NCI-H2196 treated with DMSO at 0.1 percent for 48 hours (cell line): ENCODE measurements around the gene MFN2.

ENCODE experiments used
- DNase-seq: peaks from one replicate; lab custom pipeline; 2025; ENCODE audit not compliant: unreplicated experiment; lab: John Stamatoyannopoulos, UW

The MFN2 gene

DNA sequence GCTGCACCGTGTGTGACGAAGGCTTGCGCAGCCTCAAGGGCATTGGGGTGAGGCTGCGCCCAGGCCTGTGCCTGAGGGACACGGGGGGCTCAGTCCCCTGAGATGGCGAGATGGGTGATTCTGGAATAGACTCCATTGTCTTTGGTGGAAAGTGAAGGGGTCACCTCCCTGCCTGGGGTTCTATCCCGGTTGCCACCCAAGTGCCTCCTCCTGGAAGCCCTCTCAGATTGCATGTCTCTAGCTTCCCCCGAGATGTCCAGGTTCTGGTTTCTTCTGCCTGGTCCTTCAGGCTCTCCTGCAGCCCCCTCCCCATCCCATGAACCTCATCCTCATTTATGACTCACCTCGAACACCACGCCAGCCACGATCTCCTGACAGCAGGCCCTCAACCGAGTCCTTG, 22.3 kb upstream of the MFN2 start:
- no peak for DNase-seq

GRCh38 chr1:11960276-11960675, 20.0 kb upstream of the MFN2 start:
- no peak for DNase-seq

DNA sequence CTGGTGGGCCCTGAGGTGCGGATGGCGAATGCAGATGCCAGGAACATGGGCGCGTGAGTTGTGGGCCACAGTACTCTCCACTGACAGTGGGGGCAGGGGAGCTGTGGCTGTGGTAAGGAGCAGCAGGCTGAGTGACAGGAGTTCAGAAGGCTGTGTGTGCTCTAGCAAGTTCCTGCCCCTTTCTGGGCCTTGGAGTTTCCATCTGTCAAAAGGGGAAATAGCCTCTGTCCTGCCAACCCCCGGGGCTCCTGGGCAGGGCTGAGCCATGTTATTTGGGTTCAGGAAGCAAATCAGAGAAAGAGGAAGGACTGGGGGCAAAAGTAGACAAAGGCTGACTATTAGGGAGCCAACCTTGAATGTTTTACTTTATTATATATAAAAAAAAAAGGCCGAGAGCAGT, 19.5 kb upstream of the MFN2 start:
- DNase-seq: no peak

- DNase-seq: no peak
Observed at GRCh38 chr1:11961230-11961629, 19.0 kb upstream of the MFN2 start.

DNA sequence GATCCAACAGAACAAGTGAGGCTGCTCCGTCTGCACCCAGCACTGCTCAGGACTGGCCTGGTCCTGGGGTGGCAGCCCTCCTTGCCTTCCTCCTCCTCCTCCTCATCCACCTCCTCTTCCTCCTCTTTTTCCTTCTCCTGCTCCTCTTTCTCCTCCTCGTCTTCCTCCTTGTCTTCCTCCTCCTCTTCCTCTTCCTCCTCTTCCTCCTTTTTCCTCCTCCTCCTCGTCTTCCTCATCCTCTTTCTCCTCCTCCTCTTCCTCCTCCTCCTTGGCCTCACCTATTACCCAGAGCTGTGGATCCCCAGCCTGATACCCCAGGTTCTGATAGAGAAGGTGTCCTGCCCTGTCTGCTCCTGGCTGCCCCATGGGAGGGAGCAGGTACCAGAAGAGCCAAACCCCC, 16.6 kb upstream of the MFN2 start:
- DNase-seq: no peak

- no peak for DNase-seq
Observed at GRCh38 chr1:11964656-11965055, 15.6 kb upstream of the MFN2 start.

DNA sequence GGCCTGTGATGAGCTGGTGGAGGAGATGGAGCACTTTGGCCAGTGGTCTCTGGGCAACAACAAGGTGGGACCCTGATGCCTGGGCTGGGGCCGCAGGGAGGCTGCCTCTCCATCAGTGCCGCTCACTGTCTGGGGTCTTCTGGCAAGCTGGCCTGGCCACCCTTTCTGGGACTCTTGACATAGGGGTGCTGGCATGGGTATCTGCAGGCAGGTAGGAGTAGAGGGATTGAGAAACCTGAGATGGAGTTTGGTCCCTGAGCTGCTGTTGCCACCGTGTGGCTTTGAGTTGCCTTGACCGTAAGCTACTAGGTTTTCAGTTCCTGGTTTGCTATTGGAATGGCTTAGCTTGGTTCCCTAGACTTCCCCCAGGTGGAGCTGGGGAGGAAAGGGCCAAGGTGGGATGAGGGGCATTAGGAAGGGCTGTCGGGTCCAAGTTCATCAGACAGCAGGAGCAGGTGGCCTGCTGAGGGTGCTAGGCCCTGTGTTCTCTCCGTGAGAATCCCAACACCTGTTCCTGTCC, 13.2 kb upstream of the MFN2 start:
- peak; percentile 85 for DNase-seq

DNA sequence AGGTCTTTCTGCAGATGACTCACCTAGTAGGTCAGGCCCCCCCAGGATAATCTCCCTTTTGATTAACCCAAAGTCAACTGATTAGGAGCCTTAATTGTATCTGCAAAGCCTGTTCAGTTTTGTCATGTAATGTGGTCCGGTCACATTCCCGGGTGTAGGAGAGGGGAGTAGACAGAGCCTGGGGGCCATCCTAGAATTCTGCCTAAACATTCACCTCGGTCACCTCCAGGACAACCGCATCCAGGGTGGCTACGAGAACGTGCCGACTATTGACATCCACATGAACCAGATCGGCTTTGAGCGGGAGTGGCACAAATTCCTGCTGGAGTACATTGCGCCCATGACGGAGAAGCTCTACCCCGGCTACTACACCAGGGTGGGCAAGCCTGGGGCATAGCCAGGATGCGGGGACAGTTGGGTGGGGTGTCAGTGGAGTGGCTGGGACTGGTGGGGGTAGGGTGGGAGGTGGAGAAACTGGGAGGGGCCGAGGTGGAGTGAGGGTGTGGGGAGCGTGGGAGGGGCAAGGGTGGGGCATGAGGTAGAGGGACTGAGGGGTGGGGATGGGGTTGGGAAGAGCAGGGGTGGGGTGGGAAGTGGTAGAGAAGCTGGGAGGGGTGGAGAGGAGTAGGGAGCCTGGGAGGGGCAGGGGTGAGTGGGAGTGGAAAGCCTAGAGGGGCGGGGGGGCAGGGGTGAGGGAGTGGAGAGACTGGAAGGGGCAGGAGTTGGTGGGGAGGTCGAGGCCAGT, 9.6 kb upstream of the MFN2 start:
- no peak for DNase-seq

DNA sequence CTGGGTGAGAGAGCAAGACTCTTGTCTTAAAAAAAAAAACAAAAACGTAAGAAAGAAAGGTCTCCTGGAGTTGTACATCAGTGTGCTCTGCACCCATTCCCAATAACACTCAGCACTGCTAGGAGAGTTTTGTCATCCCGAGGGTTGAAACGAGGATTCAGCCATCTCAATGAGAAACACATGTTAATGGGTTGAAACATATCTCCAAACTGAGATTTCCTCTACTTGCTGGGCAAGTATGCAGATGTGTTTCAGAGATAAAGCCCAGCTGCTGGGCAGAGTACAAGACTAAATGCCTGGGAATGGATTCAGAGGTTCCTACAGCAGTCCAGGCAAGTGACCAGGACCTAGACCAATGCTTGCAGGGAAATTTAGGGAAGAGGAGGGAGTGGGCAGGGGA, 2.6 kb upstream of the MFN2 start:
- no peak for DNase-seq

GRCh38 chr1:11978301-11978700, 1.9 kb upstream of the MFN2 start:
- DNase-seq: no peak

- peak; percentile 88 for DNase-seq
Observed at GRCh38 chr1:11979028-11979850, 1.0 kb upstream of the MFN2 start.

DNA sequence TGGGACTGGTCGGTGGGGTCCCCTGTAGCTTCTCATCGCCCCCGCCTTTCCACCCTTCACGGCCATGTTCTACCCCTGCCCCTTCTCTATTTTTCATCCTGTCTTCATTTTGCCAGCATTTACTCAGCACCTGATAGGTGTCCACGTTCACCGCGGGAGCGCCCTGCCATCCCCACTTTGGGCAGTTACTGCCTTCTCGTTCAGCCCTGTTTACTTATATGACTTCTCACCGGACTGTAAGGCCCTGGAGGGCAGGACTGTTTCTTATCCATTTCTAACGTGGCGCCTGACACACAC, 380 bp downstream of the MFN2 start:
- no peak for DNase-seq

DNA sequence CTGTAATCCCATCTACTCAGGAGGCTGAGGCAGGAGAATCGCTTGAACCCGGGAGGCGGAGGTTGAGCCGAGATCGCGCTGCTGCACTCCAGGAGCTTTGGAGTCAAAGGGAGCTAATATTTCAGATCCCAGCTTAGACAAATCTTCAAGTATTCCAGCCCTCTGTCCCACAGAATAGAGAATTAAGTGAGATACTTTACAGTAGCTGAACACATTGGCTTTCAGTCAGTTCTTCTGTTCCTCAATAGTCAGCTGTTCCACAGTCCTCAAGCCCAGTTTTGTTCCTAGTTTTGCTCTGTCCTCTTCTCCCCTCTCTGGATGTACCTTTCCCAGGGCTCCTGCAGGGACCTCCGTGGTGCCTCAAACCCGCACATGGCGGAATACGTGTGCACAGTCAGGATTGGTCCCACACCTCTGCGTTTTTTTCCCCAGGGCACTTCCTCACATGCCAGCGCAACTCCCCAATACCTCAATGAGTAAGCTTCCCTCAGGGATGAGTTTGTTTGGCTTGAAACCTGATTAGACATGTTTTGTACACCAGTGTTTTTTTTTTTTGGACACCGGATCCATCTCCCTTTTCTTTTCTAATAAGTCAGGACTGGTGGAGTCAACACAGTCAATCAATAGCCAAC, 1.2 kb downstream of the MFN2 start:
- no peak for DNase-seq

DNA sequence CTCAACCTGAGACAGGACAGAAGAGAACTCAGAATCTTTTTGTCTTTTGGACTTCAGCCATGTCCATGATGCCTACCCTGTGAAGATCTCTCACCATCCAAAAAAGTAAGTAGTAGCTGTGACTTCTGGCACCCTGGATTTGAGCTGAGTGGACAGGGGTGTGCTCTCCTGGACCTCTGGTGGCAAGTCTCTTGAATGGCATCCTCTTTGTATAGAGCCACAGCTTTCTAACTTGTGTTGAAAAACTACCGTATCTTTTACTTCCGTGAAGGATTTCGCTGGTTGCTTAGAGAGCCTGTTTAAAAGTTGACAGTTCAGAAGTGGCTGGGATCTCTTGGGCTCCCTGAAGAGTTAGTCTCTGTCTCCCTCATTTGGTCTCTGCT, 1.8 kb downstream of the MFN2 start:
- peak; percentile 11 for DNase-seq

DNA sequence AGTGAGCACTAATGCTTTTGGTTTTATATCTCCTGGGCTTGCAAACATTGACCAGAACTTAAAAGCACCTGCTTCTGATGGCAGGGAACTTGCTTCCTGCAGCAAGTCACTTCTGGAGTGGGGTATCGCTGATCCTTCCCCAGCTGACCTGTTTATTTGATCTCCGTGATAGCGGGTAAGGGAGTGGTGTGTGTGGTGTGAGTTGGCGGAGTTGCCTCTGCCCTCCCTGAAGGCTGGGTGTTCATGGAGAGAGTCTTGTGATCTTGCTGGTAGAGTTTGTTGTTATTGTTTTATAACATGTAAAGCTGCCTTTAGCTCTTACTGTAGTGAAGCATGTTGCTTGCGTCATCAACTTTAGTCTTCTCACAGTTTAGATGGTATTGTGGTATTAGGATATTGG, 3.9 kb downstream of the MFN2 start:
- DNase-seq: no peak

DNA sequence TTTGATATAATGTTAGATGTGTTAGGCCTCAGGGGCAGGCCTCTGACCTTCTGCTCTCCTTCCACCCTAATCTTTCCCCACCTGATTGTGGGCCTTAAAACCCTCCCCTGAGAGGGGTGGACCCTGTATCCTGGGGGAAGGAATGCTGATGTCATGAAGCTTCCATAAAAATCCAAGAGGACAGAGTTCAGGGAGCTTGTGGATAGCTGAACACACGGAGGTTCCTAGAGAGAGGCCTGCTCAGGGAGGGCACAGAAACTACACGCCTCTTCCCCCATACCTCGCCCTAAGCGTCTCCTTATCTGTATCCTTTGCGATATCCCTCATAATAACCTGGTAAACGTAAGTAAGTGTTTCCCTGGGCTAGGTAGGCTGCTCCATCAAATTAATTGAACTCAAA, 4.3 kb downstream of the MFN2 start:
- no peak for DNase-seq

GRCh38 chr1:11985171-11985570, 4.9 kb downstream of the MFN2 start:
- no peak for DNase-seq

DNA sequence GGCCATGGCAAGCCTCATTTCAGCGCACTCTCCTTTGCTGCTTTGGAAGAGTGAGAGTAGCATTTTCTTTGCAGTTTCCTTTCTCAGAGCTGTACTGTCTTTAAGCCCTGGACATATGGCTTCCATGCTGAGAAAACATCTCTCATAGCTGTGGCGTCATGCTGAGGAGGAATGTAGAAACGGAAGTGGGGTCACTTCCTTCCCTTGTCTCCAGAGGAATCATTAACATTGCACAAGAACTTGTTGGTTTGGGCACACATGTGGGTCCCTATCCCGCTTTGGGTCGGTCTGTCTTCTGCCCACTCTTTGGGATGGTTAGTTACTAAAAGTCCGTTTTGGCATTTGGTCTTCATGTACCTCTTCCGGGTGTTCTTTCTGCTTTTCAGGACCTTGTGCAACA, 5.6 kb downstream of the MFN2 start:
- DNase-seq: no peak

DNA sequence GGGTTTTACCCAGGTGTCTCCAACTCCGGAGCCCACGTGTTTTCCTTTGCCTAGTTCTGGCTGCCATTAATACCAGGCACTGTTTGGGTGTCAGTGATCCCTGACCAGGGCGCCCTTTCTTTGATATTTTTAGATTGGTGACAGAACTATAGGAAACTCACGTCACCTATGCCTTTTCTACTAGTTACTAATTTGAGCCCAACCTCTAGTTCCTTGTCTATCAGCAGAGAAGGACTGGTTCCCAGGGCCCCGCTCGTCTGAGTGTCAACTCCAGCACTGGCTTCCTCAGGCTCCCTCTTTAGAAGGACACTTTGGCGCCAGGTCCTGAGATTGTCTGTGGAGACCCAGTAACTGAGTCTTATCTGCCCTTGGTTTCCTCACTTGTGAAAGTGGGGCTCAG, 9.4 kb downstream of the MFN2 start:
- DNase-seq: no peak

GRCh38 chr1:11990303-11991032, 10.2 kb downstream of the MFN2 start:
- DNase-seq: peak; percentile 89

- no peak for DNase-seq
Observed at GRCh38 chr1:11991969-11992676, 11.9 kb downstream of the MFN2 start.
